Caco-2 (cell line): Measurements from ENCODE around the gene MEFV. TPM values are rescaled to one million over a fixed set of nuclear protein-coding genes. Genes with fewer than 3 reads are reported as not detected.

Experiments used
- BruUV-seq: library from RNA; stranded (reverse); fragments of 400-500 nt; replicated peaks from 2 replicates; lab custom pipeline; 2021; lab: Mats Ljungman, UMichigan
- CTCF ChIA-PET: fragments of 300-600 bp; sonication (Branson Sonifier 250); formaldehyde crosslinking; loops from one replicate; lab custom pipeline; 2022; ENCODE audit warnings: antibody characterized with exemption; lab: Charles Lee
- POLR2A ChIA-PET: fragments of 300-600 bp; sonication (Branson Sonifier 250); formaldehyde crosslinking; loops from one replicate; lab custom pipeline; 2022; ENCODE audit warnings: antibody characterized with exemption; lab: Charles Lee
- DNase-seq, 2 experiments: peaks; one replicate each; pipeline versions ENCODE4 v3.0.0 to v3.0.0-alpha.2; 2020 to 2022
- H3K27me3 ChIP-seq: replicated peaks from 2 replicates; pipeline ENCODE4 v1.6.0; 2011; ENCODE audit warnings: low read length; ENCODE audit not compliant: control insufficient read depth, insufficient read depth
- H3K36me3 ChIP-seq: 2 replicates; pipeline ENCODE4 v1.5.1; 2011; ENCODE audit warnings: low read length; ENCODE audit not compliant: control insufficient read depth, insufficient read depth
- H3K4me1 ChIP-seq: fragments of 250-450 bp; sonication (Bioruptor Pico); 2 replicates; pipeline ENCODE4 v1.5.1; 2020; ENCODE audit warnings: mild to moderate bottlenecking
- H3K4me3 ChIP-seq: 2 replicates; pipeline ENCODE4 v1.5.1; 2011; ENCODE audit warnings: low read depth, mild to moderate bottlenecking, control low read depth, low read length
- H3K9me3 ChIP-seq: fragments of 250-450 bp; sonication (Bioruptor Pico); 2 replicates; pipeline ENCODE4 v1.5.1; 2020; ENCODE audit warnings: mild to moderate bottlenecking, moderate library complexity
- H3K27ac Mint-ChIP-seq: one replicate; pipeline ENCODE4 v1.8.0; 2022; ENCODE audit warnings: mixed read lengths; ENCODE audit not compliant: unreplicated experiment
- H3K27me3 Mint-ChIP-seq: one replicate; pipeline ENCODE4 v1.8.0; 2022; ENCODE audit warnings: mixed read lengths; ENCODE audit not compliant: insufficient read depth, unreplicated experiment
- H3K36me3 Mint-ChIP-seq: one replicate; pipeline ENCODE4 v1.8.0; 2022; ENCODE audit warnings: mild to moderate bottlenecking, mixed read lengths; ENCODE audit not compliant: insufficient read depth, unreplicated experiment
- H3K4me1 Mint-ChIP-seq: one replicate; pipeline ENCODE4 v1.8.0; 2022; ENCODE audit warnings: low read depth, mixed read lengths; ENCODE audit not compliant: unreplicated experiment
- H3K4me3 Mint-ChIP-seq: one replicate; pipeline ENCODE4 v1.8.0; 2022; ENCODE audit warnings: mild to moderate bottlenecking, moderate library complexity, mixed read lengths; ENCODE audit not compliant: unreplicated experiment
- H3K9me3 Mint-ChIP-seq: one replicate; pipeline ENCODE4 v1.8.0; 2022; ENCODE audit warnings: mixed read lengths; ENCODE audit not compliant: unreplicated experiment
- intact Hi-C: fragments of 100-400 bp; cut with micrococcal nuclease; formaldehyde crosslinking; loops from one replicate; pipeline ENCODE4 v1.10.0; 2022; ENCODE audit not compliant: unreplicated experiment
- total RNA-seq: library from RNA; stranded (reverse); gene quantifications from 2 replicates; pipeline ENCODE4 v1.2.3, GENCODE V29; 2022
- TF ChIP-seq, protein P1 (sequence below), 2 experiments: fragments of 200-600 bp in 1 of 2; IDR thresholded peaks; 1 replicate in 1 of 2; 2 replicates in 1 of 2; pipeline versions ENCODE4 v1.5.1 to v1.8.0; 2011 to 2022; ENCODE audit warnings: antibody characterized with exemption in 1 of 2, control low read depth in 1 of 2, inconsistent platforms in 1 of 2, low read depth in 1 of 2, low read length in 1 of 2, mild to moderate bottlenecking in 1 of 2, moderate library complexity in 1 of 2; ENCODE audit not compliant: insufficient read depth in 1 of 2, severe bottlenecking in 1 of 2, unreplicated experiment in 1 of 2

The MEFV gene
- total RNA-seq, 1 experiment from 2014 or later, result not detected

DNA sequence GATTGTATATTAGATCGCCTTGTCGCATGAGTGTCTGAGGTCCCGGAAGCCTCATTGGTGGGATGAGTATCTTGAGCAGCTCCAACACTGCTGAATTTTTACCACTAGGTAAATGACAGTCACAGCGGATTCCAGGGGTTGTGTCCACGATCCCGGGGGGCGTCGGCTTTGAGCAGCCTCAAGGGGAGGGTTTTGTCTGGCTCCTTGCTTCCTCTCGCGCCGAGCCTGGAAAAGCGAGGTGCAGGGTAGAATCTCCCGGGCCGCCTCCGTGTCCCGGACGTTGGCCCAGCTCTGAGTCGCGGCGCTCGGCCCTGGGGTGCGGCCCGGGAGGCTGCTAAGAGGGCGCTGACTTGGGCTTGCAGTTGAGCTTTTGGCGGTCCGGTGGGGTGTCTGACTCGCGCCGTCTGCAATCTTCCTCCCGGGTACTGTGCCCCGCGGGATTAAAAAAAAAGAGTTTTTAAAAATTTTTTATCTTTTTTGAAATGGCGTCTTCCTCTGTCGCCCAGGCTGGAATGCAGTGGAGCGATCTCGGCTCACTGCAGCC, 63.9 kb downstream of the MEFV start:
- Histone ChIP-seq H3K9me3 (no peaks in the 10 kb centered on the region), H3K27me3 (no peaks in the 10 kb centered on the region; the same call in 1 of the 2 replicates), H3K4me1 (no peaks in the 10 kb centered on the region), H3K36me3 (no peaks in the 10 kb centered on the region), H3K4me3 (no peak overlapping the region)
- Mint-ChIP-seq H3K27me3 (peaks cover 3% of the 10 kb centered on the region), H3K4me3 (no peak overlapping the region), H3K4me1 (no peaks in the 10 kb centered on the region), H3K27ac (no peak overlapping the region), H3K9me3 (no peaks in the 10 kb centered on the region), H3K36me3 (peaks cover 22% of the 10 kb centered on the region)
- no peak for DNase-seq
- BruUV-seq, result no TSS peak
- TF ChIP-seq, protein P1, sequence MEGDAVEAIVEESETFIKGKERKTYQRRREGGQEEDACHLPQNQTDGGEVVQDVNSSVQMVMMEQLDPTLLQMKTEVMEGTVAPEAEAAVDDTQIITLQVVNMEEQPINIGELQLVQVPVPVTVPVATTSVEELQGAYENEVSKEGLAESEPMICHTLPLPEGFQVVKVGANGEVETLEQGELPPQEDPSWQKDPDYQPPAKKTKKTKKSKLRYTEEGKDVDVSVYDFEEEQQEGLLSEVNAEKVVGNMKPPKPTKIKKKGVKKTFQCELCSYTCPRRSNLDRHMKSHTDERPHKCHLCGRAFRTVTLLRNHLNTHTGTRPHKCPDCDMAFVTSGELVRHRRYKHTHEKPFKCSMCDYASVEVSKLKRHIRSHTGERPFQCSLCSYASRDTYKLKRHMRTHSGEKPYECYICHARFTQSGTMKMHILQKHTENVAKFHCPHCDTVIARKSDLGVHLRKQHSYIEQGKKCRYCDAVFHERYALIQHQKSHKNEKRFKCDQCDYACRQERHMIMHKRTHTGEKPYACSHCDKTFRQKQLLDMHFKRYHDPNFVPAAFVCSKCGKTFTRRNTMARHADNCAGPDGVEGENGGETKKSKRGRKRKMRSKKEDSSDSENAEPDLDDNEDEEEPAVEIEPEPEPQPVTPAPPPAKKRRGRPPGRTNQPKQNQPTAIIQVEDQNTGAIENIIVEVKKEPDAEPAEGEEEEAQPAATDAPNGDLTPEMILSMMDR (IDR thresholded peaks at IDR 0.05; ENCODE audit: insufficient read depth in 1 of 2, low read depth in 1 of 2, low read length in 1 of 2, severe bottlenecking in 1 of 2, unreplicated experiment in 1 of 2), result no peak
- intact Hi-C loops, result no loop called here
- CTCF ChIA-PET, result no interaction called here
- POLR2A ChIA-PET, result no interaction called here

Other genes starting within 250 kb of the MEFV start
- gene CLDN9, start 243.7 kb downstream of the MEFV start, total RNA-seq, result 0.79 and 0.91 TPM in 2 replicates
- gene CLDN6, start 238.4 kb downstream of the MEFV start, total RNA-seq, result 9.0 and 12.9 TPM in 2 replicates
- gene TNFRSF12A, start 236.3 kb downstream of the MEFV start, total RNA-seq, result 62.5 and 66.4 TPM in 2 replicates
- gene HCFC1R1, start 232.7 kb downstream of the MEFV start, total RNA-seq, result 40.8 and 44.9 TPM in 2 replicates
- 46.0 and 48.0 TPM in 2 replicates for gene THOC6, start 232.6 kb downstream of the MEFV start, total RNA-seq
- 10.6 and 11.1 TPM in 2 replicates for gene BICDL2, start 219.7 kb downstream of the MEFV start, total RNA-seq
- gene MMP25, start 210.1 kb downstream of the MEFV start, total RNA-seq, result 0.11 and 0.14 TPM in 2 replicates
- gene IL32, start 191.0 kb downstream of the MEFV start, total RNA-seq, result 149 and 165 TPM in 2 replicates
- not detected in 2 replicates for gene ZSCAN10, start 157.3 kb downstream of the MEFV start, total RNA-seq
- 10.3 and 13.5 TPM in 2 replicates for gene ZNF205, start 144.0 kb downstream of the MEFV start, total RNA-seq
- 5.3 and 5.5 TPM in 2 replicates for gene ZNF213, start 121.6 kb downstream of the MEFV start, total RNA-seq
- not detected in 2 replicates for gene OR1F1, start 68.4 kb downstream of the MEFV start, total RNA-seq
- gene ZNF200, start 21.5 kb downstream of the MEFV start, total RNA-seq, result 11.3 and 12.1 TPM in 2 replicates
- gene ZNF263, start 26.9 kb upstream of the MEFV start, total RNA-seq, result 37.0 and 37.4 TPM in 2 replicates
- gene TIGD7, start 48.8 kb upstream of the MEFV start, total RNA-seq, result 3.7 and 5.2 TPM in 2 replicates
- 28.4 and 29.1 TPM in 2 replicates for gene ZNF75A, start 48.9 kb upstream of the MEFV start, total RNA-seq
- gene OR2C1, start 99.3 kb upstream of the MEFV start, total RNA-seq, result not detected in 2 replicates
- 14.1 and 16.6 TPM in 2 replicates for gene ZSCAN32, start 144.4 kb upstream of the MEFV start, total RNA-seq
- gene ZNF174, start 144.6 kb upstream of the MEFV start, total RNA-seq, result 11.9 and 12.6 TPM in 2 replicates
- 3.7 and 3.8 TPM in 2 replicates for gene ZNF597, start 186.9 kb upstream of the MEFV start, total RNA-seq
- gene NAA60, start 187.0 kb upstream of the MEFV start, total RNA-seq, result 84.9 and 92.8 TPM in 2 replicates
- not detected in 2 replicates for gene C16orf90, start 238.9 kb upstream of the MEFV start, total RNA-seq
- 11.8 and 20.2 TPM in 2 replicates for gene CLUAP1, start 244.4 kb upstream of the MEFV start, total RNA-seq